Endometrial microvascular endothelial cells (primary cell): ENCODE results near the gene XNDC1N. TPM values are rescaled to one million over a fixed set of nuclear protein-coding genes. Genes with fewer than 3 reads are reported as not detected.

Experiments used
- in situ Hi-C: cut with HindIII; loops from 2 replicates; pipeline ENCODE4 v1.10.0; 2017; ENCODE audit warnings: low sequenced_read_pairs, low pct_unique_long_range_greater_than_20kb; ENCODE audit errors: inconsistent ontology term
- total RNA-seq: library from RNA; depleted of rRNA; stranded (reverse); fragments of >200 nt; gene quantifications from one replicate; pipeline ENCODE4 v1.2.3, GENCODE V29; 2015; ENCODE audit errors: inconsistent ontology term

The XNDC1N gene, protein sequence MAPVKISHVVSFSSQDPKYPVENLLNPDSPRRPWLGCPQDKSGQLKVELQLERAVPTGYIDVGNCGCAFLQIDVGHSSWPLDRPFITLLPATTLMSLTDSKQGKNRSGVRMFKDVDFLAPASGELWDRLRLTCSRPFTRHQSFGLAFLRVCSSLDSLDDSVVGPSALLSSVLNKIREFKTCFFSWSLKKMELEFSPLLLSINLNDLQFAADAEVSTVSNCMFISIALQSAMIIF
- total RNA-seq, result 5.7 TPM

DNA sequence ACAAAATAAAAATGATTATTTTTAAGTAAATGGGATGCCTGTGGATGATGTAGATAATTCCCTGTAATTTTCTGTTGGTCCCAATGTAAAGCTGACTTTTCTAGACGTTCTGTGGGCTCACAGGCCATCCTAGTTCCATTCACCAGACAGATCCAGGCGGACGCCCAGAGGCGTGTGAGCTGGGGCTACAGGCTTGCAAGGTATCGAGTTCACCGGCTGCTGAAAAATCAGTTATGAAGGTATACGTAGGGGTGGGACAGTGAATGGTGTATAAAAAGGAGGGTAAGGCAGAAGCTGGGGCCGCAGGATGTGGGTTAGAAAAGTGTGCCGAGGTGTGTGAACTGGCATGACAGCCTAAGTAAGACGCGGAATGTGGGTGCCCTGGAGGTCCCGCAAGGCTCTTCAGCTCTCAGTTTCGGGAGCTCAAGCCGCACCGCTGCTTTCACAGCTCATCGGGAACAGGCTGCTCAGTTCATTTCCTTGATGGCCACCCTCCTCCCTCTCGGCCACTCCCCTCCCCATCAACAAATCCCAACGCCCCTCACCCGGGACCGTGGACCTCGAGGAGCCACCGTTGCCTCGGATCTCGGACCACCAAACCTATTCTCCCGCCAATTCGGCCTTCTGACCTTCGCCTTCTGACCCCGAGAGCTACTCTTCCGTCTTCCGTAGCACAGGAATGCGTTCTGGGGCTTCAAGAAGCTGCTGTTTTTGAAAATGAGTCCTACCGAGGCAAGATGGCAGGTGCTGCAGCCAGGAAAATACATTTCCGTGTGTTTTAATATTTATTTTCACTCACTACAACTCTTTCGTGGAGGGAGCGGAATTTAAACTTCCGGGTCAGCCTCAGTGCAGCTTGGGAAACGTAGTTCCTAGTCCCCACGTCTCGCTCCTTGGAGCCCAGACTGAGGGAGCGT is at the start of gene XNDC1N:
Gene XNDC1N, minus strand, starts transcription at position 775 of the 917 bp plus-strand sequence. CDS start 5,241 bp downstream, outside the sequence.
- in situ Hi-C loops, result no loop called here

DNA sequence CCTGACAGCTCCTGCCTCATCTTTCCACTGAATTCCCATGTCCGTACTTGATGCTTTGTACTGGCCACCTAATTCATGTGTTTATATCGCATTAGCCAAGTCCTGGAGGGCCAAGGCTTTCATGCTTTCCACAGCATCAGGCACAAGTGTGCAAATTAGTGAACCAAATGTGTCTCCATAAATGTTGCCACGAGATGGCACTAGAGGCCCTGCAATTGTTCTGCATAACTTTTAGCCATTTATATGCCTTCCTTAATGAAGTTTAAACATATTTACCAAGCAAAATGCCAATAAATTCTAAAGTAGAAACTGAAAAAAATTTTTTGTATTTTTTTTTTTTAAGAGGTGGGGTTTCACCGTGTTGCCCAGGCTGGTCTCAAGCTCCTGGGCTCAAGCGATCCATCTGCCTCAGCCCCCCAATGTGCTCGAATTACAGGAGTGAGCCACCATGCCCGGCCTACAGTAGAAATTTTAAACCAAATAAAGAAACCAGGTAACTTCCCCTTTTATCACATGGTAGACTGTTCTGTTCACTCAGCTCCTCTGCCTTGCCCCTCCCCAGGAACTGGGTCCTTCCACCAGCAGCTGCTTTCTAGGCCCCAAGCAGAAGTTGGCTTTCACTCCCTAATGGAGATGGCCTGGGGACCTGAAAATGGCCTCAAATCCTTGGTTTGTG is 49.5 kb upstream of the XNDC1N start:
- in situ Hi-C loops, result no loop called here

DNA sequence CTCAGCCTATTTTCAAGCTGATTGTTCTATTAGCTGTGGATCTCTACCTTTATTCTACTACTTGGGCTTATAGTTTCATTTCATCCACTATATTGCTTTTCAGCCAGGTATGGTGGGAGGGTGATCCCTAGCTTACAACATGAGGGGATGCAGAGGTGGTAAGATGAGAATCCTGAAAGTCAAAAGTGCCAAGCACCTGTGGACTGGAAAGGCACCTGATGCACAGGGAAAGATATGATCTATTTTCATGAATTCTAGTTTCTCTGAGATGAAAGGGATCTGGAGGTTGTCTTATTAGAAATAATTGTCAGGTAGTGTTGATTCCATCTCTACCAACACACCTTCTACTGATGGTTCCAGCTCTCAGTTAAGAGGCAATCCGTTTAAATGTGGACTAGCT is 48.7 kb upstream of the XNDC1N start:
- in situ Hi-C loops, result no loop called here

DNA sequence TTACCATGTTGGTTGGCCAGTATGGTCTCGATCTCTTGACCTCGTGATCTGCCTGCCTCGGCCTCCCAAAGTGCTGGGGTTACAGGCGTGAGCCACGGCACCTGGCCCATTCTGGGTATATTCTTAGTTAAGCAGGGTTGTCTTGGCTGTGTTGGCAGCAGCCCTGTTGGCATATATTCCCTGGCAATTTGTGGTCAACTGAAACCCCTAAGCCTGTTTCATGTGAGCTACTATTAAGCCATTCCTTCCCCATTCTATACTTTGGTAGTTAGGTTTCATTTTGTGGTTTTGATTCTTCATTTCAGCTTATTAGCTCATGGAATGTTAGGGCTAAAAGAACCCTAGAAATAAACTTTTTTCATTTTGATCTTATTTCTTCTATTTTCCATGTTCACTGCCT is 48.2 kb upstream of the XNDC1N start:
- in situ Hi-C loops, result no loop called here

DNA sequence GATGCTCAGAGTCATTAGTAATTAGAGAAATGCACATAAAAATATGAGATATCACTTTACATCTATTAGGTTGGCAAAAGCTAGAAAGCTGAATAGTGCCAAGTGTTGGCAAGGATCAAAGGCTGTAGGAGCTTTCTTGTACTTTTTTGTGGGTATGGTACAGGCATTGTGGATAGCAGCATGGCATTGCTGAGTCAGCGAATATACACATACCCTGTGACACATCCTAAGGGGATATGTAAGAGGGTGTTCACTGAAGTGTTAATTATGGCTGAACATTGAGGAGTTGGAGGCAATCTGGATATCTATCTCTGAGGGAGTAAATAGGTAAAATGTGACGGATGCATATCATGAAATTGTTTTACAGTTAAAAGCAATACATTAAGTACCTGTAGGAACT is 43.3 kb upstream of the XNDC1N start:
- in situ Hi-C loops, result no loop called here

DNA sequence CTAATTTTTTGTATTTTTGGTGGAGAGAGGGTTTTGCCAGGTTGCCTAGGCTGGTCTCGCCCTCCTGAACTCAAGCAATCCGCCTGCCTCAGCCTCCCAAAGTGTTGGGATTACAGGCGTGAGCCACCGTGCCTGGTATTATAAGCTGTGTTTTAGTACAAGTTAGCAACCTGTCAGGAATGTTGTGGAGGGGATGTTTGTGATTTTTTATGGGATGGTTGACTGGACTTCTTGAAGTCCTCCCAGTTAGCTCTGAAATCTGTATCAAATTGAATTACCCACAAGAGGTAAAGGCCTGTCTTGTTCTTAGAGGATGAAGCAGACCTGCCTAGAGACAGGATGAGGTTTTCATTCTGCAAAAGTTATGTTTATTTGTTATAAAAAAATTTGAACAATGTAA is 36.2 kb upstream of the XNDC1N start:
- in situ Hi-C loops, result no loop called here

DNA sequence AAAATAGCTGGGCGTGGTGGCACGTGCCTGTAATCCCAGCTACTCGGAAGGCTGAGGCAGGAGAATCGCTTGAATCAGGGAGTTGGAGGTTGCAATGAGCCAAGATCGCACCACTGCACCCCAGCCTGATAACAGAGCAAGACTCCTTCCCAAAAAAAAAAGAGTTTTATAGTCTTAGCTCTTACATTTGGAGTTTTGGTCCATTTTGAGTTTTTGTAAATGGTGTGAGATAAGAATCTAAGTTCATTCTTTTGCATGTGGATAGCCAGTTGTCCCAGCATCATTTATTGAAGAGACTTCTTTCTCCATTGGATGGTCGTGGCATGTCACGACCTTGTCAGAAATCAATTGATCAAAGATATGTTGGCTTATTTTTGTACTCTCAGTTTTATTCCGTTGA is 35.1 kb upstream of the XNDC1N start:
- in situ Hi-C loops, result no loop called here

DNA sequence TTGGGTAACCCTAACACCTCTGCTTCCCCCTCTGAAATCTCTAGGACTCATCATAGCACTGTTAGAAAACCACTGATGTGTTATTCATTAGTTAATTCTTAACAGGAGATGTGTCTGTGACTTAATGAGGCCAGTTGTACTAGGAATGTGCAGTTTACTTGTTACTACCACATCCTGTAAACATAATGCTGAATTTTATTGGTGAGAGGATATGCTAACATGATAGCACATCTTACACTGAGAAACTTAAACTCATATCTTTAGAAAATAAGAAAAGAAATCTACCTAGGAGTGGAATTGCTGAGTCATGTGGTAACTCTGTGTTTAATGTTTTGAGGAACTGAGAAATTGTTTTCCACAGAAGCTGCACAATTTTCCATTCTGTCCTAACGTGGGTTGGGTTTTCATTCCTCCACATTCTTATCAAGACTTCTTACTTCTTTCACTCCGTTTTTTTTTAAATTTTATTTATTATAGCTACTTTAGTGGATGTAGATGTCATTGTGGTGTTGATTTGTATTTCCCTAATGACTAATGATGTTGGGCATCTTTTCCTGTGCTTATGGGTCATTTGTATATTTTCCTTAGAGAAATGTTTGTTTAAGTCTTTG is 34.1 kb upstream of the XNDC1N start:
- in situ Hi-C loops, result no loop called here

DNA sequence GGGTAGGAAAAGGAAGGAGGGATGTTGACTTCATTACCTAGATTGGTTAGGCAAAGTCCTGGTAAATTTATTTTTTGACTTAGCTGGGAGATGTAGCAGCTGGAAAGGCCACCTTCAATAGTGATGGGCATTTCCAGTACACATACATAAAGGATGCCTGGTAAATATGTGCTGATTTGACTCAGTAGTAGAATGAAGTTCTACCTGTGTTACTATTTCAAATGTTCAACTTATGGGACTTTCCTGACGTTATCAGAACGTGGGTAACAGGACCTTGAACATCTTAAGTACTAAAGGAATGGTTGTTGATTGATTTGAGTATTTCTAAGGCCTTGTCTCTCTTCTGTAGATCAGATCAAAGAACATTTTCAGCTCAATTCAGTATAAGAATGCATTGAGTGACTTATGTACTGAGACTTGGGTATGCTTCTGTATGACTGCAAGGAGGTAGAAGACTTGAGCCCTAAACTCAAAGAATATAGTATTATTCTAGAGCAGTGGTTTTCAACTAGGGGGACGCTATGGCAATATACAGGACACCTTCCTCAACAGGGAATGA is 27.6 kb upstream of the XNDC1N start:
- in situ Hi-C loops, result no loop called here

DNA sequence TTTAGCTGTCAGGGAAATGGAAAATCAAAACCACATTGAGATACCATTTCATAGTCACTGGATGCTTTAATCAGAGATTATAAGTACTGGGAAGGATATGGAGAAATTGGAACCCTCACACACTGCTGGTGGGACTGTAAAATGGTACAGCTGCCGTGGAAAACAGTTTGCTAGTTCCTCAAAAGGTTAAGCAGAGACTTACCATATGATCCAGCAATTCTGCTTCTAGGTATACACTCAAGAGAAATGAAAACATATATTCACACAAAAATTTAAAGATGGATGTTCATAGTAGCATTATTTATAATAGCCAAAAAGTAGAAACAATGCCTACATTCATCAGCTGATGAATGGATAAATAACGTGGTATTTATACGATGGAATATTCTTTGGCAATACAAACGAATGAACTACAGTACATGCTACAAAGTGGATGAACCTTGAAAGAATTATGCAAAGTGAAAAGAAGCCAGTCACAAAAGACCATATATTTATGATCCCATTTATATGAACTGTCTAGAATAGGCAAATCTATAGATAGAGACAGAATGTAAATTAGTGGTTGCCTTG is 23.4 kb upstream of the XNDC1N start:
- in situ Hi-C loops, result no loop called here

DNA sequence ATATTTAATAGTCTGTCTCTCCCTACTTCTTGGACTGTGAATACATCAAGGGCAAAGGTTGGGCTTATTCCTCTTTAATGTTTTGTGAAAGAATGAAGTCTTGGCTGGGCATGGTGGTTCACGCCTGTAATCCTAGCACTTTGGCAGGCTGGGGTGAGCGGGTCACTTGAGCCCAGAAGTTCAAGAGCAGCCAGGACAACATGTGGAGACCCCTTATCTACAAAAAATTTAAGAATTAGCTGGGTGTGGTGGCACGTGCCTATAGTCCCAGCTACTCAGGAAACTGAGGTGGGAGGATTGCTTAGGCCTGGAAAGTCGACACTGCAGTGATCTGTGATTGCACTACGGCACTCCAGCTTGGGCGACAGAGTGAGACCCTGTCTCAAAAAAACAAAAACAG is 20.6 kb upstream of the XNDC1N start:
- in situ Hi-C loops, result no loop called here

DNA sequence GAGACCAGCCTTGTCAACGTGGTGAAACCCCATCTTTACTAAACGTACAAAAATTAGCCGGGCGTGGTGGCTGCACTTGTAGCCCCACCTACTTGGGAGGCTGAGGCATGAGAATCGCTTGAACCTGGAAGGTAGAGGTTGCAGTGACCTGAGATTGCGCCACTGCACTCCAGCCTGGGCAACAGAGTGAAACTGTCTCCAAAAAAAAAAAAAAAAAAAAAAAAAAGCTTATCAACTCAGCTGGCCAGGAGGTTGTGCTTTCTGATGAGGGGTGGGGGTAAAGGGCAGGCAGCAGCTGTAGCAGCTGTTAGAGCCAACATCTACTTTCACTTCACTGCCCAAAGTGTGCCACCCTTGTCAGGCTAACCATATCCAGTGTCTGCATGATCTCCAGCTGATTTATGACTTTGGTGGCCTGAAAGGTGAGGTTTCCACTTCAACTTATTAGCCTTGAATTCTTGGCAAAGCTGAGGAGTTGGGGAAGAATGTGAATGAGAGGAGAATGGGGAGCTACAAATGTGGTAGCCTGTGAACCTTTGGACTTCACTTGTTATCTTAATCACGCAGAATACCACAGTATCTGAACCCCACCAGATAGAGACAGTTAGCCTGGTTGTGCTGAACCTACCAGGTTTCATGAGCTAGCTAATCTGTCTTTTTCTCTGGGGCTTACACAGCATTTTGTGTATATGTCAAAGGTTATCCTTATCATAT is 20.1 kb upstream of the XNDC1N start:
- in situ Hi-C loops, result no loop called here

DNA sequence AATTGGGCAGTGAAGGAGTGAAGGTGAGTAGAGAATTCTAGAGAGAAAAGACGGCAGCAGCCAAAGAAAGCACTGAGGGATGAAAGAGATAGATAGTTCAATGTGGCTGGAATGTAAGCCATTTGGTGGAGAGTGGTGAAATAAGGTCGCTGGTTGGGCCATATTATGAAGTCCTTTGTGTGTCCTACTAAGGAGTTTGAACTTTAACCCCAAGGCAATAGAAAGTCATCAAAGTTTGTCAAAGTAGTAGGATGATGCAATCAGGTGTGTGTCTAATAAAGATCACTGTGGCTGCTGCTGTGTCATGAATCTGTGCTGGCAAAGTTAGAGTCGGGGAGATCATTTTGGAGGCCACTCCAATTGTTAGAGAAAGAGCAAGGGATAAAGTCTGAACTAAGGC is 19.1 kb upstream of the XNDC1N start:
- in situ Hi-C loops, result no loop called here

DNA sequence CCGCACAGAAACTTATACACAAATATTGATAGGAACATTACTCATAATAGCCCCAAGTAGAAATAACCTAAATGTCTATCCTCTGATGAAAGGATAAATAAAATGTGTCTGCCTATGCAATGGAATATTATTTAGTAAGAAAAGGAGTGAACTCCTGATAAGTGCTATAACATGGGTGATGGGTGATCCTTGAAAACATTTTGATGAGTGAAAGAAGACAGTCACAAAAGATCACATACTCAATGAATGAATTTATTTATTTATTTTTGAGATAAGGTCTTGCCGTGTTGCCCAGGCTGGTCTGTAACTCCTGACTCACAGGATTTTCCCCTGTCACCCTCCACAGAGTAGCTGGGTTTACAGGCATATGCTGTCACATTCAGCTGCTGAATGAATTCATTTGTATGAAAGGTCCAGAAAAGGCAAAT is 17.8 kb upstream of the XNDC1N start:
- in situ Hi-C loops, result no loop called here

DNA sequence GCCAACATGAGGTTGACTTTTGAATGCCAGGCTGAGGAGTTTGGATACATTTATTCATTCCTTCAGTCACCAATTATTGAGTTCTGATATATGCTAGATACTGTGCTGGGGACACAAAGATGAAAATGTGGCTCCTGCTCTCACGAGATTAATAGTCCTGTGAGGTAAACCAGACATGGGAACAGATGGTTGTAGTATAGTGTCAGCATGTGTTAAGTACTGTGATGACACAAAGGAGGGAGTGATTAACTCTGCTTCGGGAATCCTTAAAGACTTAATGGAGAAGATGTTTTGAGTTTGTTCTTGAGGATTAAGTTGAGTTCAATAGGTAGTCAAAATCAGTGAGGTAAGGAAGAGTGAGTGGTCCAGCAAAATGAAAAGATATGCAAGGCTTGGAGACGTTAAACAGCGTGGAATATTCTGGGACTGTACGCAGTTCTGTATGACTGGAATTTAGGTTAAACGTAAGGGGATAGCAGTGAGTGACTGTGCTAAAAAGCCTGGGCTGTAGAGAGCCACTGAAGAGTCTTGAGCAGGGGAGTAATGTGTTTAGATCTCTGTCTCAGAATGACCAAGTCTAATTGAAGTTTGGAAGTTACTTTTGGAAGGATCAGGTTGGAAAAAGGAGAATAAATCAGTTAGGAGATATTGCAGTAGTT is 12.3 kb upstream of the XNDC1N start:
- in situ Hi-C loops, result no loop called here

DNA sequence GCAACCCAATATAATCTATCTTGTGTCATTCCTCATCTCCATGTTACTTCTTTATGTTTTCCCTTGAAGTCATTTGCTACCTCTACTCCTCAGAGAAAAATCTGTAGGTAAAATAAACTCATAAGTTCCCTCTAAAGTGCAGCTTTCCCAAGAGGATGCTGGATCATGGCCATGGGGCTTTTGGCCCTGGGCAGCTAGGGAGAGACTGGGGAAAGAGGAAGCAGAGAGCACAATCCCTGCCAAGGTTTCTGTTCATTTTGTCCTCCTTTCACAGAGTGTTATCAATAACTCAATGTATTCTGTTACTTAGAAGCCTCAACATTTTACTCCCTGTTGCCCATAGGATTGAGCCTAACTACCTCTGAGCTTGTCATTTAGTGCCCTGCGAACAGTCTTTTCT is 9.4 kb upstream of the XNDC1N start:
- in situ Hi-C loops, result no loop called here

DNA sequence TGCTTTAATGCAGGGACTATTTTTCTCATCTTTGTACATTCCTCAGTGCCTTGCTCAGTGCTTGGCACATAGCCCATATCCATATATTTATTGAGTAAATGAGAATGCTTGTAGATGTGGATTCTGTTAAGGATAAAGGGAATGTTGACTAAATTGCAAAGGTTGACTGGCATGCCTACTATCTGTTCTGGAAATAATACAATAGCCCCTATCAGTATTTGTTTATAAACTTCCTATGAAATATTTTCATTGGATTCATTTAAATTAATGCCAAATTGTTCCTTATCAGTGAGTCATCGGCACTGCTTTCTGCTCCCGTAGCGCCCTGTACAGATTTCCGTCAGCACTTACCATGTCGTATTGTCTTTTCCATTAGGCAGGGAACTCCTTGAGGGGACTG is 8.4 kb upstream of the XNDC1N start:
- in situ Hi-C loops, result no loop called here
